Renal pelvis (tissue), 4 donors: ENCODE data around the gene DOCK1. TPM values are rescaled to one million over a fixed set of nuclear protein-coding genes. Genes with fewer than 3 reads are reported as not detected.
"Not testable (repeated sequence)": the region's sequence is repeated elsewhere in the genome, so short reads cannot be mapped to it uniquely, and the experiment has no call there.

Source experiments
- DNase-seq: peaks from one replicate; pipeline ENCODE4 v3.0.0-alpha.2; 2013
- polyA plus RNA-seq, 3 donors: library from polyadenylated mRNA; unstranded; fragments of 120-200 nt; gene quantifications; one replicate each; pipeline ENCODE4 v1.2.1, GENCODE V29; 2013; ENCODE audit not compliant: insufficient read length in 3 of 3

The DOCK1 gene
- polyA plus RNA-seq, 3 donors, result 61.5 to 65.1 (median 61.9) TPM

DNA sequence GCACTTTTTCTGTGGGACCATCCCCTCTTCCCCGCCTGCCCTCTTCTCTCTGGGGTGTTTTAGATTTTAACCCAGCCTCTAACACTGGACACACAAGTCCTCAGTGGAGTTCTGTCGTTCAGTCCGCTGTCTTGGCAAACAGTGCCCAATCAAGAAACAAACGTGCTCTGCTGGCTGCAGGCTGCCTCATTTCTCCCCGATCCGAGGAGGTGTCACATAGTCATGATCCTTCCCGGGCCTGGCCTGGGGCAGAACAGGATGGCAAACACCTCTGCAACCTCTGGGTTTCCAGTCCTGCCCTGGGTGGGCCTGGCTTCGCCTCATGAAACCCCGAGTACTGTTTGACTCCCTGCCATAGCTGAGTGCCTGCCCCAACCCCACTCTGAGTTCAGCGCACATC, 402.1 kb downstream of the DOCK1 start:
- DNase-seq, result no peak

DNA sequence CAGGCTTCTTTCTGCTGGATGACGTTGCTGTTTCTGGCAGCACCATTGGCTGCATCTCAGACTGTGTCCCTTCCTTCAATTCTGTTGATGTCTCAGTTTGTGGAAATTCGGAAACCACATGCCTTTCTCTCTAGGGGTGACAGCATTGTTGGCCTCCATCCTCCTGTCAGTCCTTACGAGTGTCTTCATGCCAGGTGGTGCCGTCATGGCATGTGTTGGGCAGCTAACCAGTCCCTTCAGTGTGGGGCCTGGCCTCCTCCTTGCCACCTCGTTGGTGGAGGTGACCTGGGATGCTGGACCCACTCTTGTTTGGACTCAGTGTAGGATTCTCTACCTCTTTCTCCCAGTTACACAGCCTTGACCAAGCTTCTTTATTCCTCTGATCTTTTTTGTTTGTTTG, 402.8 kb downstream of the DOCK1 start:
- DNase-seq, result no peak

DNA sequence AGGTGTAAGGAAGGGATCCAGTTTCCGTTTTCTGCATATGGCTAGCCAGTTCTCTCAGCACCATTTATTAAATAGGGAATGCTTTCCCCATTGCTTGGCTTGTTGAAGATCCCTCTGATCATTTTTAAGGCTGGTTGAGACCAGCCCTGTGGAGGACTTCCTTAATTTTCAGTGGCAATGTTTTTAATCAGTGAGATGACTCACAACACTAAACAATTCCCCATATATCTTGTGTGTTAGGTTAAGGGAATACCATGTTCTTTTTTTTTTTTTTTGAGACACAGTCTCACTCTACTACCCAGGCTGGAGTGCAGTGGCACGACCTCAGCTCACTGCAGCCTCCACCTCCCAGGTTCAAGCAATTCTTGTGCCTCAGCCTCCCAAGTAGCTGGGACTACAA, 404.4 kb downstream of the DOCK1 start:
- DNase-seq, result not testable (repeated sequence)

DNA sequence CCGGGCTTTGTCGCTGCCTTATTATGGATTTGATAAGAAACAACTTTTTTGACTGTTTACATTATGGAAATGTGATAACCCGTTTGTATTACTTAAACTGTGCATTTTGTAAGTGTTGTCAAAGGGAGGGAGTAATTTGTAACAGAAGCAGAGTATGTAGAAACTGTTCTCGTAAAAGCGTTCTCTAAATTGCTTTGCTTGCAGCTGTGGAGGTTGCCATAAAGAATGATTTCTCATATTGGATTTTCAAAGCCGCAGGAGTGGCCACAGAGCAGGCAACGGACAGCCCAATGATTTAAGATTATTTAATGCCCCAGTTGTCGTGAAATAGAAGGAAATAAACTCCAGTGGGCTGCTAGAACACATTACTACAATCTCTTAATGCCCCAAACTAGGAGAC, 405.2 kb downstream of the DOCK1 start:
- no peak for DNase-seq

DNA sequence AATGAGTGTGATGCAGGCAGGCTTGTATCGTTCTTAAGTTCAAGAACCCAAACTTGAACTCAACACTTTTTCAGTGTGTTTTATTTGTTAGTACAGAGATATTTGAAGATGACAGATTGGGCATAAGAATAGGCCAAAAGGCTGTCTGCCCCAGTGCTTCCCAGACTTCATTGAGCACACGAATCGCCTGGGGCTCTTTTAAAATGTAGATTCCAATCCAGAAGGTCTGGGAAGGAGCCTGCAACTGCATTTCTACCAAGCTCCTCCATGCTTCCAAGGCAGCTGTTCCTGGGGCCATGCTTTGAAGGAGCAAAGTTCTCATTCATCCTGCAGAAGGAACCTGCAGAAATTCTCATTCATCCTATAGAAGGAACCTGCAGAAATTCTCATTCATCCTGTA, 405.7 kb downstream of the DOCK1 start:
- DNase-seq, result no peak

DNA sequence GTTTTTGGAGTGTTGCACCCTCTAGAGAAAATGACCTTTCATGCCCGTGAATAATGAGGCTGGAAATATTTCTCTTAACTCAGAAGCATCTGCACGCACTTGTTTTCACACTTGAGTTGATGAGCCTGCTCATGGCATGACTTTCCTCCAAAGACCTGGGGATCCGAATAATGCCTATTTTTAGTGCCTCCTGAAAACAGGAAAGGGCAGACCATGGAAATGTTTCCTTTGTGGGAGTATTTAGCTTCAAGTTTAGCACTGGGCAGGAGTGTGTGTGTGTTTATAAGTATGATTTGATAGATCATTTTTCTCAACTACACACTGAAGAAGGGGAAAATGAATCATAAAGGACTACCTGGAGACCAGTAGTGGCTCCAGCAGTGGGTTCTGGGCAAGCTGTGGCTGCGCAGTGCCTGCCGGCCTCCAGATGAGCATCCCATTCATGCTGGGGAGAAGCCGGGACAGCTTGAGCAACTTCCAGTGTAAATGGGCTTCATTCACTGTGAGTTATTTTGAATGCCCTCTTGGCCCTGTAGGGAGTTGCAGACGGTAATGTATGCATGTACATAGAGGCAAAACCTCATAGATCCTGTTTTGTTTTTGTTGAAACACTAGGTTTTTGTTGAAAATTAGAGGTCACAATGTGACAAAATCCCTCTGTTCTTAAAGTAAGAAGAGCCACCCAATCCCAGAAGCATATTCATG, 408.9 kb downstream of the DOCK1 start:
- no peak for DNase-seq

DNA sequence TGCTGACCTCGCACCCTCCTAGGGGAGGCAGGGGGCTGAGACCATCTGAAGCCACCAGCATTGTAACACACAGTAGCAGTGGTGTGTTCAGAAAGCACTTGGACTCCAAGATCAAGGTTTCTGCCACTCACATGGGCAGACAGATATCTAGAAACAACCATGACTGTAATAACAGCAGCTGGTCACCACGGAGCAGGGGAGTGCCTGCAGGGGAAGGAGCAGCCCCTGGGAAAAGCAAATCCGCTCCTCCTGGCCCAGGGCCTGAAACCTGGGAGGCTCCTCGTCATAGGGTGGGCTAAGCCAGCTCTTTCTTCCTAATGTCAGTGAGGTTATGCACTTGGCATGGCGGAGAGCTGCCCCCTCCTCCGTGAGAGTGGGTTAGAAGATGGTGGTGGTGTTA, 409.6 kb downstream of the DOCK1 start:
- DNase-seq, result no peak

DNA sequence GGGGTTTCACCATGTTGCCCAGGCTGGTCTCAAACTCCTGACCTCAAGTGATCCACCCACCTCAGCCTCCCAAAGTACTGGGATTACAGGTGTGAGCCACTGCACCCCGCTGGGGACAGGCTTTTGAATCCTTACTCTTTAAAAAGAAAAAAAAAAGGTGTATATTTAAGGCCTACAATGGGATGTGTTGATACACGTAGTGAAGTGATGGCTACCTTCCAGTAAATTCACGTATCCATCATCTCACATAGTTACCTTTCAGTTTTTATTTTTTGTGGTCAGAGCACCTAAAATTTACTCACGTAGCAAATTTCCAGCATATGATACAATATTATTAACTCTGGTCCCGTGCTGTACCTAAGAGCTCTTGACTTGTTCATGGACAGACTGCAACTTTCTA, 410.7 kb downstream of the DOCK1 start:
- DNase-seq, result no peak

DNA sequence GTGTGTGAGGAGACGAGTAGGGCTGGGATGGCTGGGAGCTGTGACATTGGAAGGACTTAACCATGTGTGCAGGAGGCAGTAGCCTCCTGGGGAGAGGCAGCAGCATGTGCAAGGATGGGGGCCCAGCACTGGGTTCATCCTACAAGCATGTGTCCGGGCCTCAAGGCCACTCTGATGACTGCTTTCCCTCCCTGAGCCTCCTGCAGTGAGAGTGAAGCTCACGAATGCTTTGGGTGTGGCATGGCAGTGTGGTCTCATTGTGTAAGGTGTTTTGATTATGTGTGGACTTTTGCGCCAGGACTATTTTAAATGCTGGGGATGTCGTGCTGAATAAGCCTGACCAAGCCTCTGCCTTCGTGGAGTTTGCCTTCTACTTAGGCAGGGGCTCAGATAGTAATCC, 413.2 kb downstream of the DOCK1 start:
- no peak for DNase-seq

DNA sequence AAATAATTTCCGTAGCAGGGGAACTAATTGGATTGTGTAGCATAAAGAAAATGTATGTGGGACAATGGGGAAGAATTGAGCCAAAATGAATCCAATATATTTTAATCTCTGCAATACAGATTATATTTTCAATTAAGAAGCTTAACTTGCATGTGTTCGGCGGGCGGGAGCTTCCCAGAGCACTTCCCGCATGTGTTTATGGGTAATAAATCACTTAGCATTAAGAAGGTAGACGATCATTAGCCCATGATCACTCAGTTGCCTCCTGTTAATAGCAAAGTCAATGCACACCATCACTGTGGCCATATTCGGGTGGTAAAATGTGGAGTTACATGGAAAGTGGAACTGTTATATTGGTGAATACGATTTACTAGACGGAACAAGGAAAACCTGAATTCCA, 414.0 kb downstream of the DOCK1 start:
- DNase-seq, result no peak

DNA sequence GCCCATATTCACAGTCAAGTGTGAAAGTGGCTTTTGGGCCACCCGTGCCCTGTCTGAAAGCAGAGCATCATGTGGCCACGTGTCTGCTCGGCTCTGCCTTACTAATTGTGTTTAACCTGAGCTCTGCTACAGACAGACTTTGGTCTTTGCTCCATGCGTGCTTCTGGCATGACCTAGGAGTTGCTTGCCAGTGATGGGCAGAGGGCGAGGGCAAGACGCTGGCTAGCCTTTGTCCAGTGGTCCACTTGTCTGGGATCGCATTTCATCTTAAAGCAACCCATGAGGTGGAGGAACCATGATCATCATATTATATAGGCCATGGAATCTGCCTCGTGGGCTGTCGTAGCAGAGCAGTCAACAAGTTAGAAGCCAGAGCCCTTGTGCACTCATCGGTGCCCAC, 414.5 kb downstream of the DOCK1 start:
- DNase-seq, result no peak

DNA sequence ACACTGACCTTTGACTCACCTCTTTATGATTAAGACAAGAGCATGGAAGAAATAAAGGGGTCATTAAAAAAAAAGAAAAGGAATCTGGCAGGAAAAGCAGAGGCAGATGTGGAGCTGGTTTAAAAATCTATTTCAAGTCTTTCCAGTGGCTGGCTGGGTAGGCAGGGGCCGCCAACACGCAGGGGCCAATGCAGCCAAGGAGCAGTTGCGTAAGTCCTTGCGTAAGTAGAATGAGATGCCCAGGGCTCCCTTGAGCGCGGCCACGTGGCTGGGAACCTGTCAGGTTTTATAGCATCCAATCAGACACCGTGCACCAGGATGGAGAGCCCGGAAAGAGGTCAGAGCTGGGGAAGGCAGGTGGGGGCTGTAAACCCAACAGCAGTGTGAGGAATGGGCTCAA, 414.9 kb downstream of the DOCK1 start:
- no peak for DNase-seq

DNA sequence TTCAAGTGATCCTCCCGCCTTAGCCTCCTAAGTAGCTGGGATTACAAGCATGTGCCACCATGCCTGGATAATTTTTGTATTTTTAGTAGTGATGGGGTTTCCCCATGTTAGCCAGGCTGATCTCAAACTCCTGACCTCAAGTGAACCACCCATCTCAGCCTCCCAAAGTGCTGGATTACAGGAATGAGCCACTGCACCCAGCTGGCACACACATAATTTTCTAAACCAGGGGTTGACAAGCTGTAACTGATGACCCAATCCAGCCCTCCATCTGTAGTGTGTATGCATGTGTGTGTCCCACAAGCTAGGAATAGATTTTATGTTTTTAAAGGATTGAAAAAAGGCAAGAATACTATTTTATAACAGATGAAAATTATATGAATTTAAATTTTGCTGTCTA, 417.1 kb downstream of the DOCK1 start:
- DNase-seq, result no peak

DNA sequence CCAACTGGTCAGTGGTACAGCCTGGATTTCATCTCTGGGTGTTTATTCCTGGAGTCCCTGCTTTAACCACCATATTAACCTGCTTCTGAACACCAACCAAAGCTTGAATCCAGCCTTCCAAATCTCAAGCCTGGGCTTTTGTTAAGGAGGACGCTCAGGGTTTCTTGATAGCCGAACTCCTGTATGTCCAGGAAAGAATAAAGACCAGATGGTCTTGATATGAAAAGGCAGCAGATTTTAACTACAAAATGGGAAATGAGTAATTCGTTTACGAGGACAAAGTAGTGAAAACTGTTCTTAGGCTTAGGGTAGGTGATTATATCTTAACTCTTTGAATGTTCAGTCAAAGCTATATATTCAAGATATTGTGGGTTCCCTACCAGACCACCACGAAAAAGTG, 420.3 kb downstream of the DOCK1 start:
- no peak for DNase-seq

DNA sequence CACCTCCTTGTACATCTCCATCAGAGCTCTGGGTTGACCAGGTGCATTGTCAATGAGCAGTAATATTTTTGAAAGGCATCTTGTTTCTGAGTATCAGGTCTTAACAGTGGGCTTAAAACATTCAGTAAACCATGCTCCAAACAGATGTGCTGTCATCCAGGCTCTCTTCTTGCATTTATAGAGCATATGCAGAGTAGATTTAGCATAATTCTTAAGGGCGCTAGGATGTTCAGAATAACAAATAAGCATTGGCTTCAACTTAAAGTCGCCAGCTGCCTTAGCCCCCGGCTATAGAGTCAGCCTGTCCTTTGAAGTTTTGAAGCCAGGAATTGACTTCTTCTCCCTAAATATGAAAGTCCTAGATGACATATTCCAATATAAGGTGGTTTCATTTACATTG, 421.7 kb downstream of the DOCK1 start:
- no peak for DNase-seq

DNA sequence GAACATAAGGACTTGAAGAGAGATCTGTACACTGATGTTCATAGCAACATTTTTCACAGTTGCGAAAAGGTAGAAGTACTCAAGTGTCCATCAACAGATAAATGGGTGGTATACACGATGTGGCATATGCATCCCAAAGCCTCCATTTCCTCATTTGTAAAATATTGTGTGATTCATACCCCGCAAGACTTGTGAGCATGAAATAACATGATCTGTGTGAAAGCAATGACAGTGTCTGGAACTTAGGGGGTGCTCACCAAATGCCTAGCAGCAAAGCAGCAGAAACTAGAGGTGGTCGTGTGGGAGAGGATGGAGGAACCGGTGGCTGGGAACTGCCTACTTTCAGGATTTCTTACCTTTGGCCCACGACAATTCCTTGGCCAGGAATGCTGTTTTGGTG, 426.5 kb downstream of the DOCK1 start:
- DNase-seq, result no peak

DNA sequence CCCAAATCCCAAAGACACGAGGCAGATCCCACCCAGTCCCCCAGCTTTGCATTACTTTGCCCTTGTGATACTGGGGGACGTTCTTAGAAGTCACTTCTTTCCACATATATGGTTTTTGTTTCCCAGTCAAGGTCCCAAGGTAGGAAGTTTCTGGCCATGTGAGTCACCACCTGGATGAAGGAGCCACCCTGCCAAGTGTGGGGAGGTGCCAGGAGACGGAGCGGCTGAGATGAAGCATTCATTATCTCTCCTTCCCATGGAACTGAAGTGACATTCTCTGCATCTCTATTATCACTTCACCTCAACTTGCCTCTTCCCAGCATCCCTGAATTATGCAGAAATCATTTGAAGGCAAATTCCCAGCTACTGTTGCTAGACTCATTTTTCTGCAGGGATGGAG, 427.4 kb downstream of the DOCK1 start:
- DNase-seq, result no peak

DNA sequence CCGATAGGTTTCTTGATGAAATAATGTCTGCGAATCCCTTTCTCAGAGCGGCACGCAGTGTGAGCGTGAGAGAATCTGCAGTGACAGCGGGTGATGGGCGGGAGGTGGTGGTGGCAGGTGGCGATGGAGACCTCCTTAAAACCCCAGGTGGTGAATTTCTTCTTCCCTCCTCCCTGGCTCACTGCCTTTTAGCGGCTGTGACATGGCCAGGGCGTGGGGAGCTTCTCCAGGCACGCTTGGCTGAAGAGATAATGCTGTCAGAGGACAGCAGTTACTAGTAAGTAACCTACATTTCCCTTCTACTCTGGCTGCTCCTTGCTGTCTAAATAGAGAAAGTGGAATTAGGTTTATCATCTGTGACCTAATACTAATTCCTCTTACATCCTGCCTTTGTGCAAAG, 432.6 kb downstream of the DOCK1 start:
- no peak for DNase-seq

DNA sequence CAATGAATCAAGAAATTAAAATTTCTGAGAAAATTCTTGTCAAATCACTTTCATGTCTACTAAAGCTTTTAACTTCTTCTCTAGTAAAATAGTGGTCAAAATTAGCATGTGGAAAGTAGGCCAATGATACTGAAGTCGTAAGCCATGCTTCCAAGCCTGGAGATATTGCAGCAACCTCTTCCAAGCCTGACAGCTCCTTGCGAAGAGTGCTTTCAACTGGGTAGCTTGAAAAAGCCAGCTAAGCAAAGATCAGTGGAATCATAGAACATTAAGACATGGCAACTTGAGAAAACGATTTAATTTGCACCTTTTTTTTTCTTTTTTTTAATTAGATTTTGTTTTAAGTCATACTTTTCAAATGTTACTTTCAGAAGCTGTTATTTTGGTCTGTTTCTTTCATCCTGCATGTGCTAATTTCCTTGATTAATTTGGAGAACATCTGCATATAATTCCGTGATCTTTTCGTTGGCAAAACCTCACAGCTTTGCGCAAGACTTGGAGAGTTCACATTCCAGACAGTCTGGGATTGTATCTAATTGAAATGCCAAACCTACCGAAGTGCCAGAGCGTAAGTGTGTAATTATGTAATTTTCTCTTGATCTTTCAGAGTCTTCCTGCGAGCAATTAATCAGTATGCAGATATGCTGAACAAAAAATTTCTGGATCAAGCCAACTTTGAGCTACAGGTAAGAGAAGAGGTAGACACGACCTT, 433.3 kb downstream of the DOCK1 start:
- DNase-seq, result no peak

DNA sequence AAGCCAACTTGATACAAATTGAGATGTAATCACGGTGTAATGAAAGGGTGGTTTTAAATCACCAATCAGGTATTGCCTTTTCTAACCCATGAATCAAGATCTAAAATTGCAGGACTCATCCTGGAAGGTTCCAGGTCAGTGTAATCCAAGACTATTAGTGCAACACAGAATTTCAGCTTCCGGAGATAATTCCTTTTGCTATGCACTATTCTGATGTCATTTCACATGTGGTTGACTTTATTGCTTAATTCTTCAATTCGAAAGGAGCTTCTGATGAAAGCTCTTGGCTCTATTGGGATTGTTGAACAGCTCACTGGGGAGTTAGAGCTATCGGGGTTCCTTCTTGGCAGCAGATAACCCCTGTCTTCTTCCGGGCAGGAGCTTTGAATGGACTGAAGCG, 438.6 kb downstream of the DOCK1 start:
- no peak for DNase-seq

DNA sequence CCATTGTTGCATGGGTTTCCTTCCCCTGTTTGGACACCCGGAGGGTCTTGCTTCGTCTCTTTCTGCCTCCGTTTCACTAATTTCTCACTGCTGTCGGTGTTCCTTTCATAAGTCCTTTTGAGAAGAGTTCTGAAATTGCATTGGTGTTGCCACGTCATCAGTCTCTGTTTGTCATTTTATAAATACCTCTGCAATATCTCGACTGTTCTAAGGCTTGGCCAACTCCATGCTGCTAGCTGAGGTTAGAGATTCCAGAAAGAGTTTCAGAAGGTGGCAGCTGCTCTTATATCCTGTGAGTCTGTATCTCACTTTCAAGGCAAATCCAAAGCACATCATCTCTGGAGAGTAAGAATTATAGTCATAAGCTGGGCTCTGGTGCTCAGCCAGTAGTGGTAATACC, 439.1 kb downstream of the DOCK1 start:
- DNase-seq, result no peak

DNA sequence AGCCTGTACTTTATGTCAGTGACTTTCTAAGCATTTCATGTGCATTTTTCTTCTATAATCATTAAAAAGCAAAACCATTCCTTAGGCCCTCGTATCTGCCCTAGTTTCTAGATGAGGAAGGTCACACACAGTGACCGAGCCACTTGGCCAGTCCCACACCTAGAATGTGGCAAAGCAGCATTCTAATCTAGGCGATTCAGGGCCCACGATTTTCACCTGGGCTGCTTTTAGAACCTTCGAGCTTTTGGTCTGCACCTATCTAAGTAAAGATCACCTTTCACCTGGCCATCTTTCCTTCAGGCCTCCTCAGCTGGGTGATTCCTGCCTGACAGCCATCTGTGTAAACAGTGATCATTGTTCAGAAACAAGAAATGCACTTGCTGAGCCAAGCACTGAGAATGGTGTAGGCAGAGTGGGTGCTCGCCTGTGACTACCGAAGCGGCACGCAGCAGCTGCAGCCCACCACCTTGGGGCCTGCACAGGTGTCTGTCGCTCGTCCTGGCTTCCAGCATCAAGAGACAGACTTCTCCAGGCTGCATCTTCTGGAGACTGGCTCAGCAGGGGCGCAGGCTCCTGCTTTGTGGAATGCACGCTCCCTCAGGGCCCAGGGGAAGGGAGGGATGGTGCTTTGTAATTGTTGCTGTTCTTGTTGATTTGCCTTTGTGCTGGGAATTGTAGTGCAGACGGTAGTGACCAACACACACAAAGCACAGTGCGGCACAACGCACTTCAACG, 440.2 kb downstream of the DOCK1 start:
- DNase-seq, result no peak

DNA sequence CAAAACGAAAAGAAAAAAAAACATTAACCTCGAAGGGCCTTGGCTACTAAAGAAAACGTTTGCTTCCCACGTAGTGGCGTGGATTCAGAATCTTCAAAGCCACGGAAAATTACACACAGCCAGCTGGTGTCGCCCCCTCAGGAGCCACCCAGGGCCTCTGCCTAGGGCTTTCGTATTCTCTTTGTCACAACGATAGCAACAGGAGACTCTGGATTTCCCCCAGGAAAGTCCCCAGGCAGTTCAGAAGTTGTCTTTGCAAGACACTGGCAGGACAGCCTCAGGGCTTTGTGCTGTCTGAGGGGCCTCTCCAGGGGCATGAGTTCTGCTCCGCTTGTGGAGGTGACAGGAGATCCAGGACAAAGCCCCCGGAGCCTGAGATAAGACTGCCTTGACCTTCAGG, 441.4 kb downstream of the DOCK1 start:
- no peak for DNase-seq
